GM12891 (cell line): ENCODE data around the gene ZNF57. TPM values are rescaled to one million over a fixed set of nuclear protein-coding genes. Genes with fewer than 3 reads are reported as not detected.
A peak's percentile ranks its signal among the peaks of the same experiment; 100 is the strongest.

Experiments
- DNase-seq: peaks from one replicate; pipeline ENCODE4 v3.0.0; 2011; ENCODE audit warnings: low spot score; ENCODE audit not compliant: insufficient read length
- FAIRE-seq: peaks from 2 replicates; lab custom pipeline; 2011; peaks lifted over from hg19 to GRCh38; lab: Jason Lieb, UNC
- PAX5 ChIP-seq: IDR thresholded peaks from 2 replicates; pipeline ENCODE4 v1.6.1; 2011; ENCODE audit warnings: low read length, moderate library complexity, mild to moderate bottlenecking; ENCODE audit not compliant: insufficient read depth, severe bottlenecking
- POLR2A ChIP-seq: IDR thresholded peaks from 2 replicates; pipeline ENCODE4 v1.6.1; 2011; ENCODE audit warnings: low read depth, low read length, control low read depth
- POLR2AphosphoS5 ChIP-seq: IDR thresholded peaks from 2 replicates; pipeline ENCODE4 v1.6.1; 2011; ENCODE audit warnings: low read depth, low read length, control low read depth
- POU2F2 ChIP-seq: IDR thresholded peaks from 2 replicates; pipeline ENCODE4 v1.6.1; 2011; ENCODE audit warnings: low read depth, mild to moderate bottlenecking, control low read depth, low read length, moderate library complexity
- SPI1 ChIP-seq: IDR thresholded peaks from 2 replicates; pipeline ENCODE4 v1.6.1; 2011; ENCODE audit warnings: low read depth, low read length, control low read depth
- TAF1 ChIP-seq: IDR thresholded peaks from 2 replicates; pipeline ENCODE4 v1.6.1; 2011; ENCODE audit warnings: low read depth, low read length, control low read depth
- polyA plus RNA-seq: library from polyadenylated mRNA; unstranded; fragments of >200 nt; gene quantifications from one replicate; pipeline ENCODE4 v1.2.1, GENCODE V29; 2012; ENCODE audit warnings: low read depth, missing spikeins, inconsistent platforms; ENCODE audit not compliant: missing spikeins

The ZNF57 gene
- 1.9 TPM for polyA plus RNA-seq

- peak; percentile 96 for DNase-seq
- peak; percentile 93 for FAIRE-seq
- TF ChIP-seq PAX5 (no peak), SPI1 (0 out of 2 replicates have a peak, but pooled peaks have one; percentile 3)
Measured at GRCh38 chr19:2900296-2901252, at the start of gene ZNF57. Gene ZNF57, plus strand, starts transcription at chr19:2900928. Its CDS starts 118 bp downstream, at chr19:2901046.

- TF ChIP-seq POU2F2 (no peak), SPI1 (no peak), POLR2A (no peak), PAX5 (no peak), TAF1 (no peak), POLR2AphosphoS5 (no peak)
- FAIRE-seq (no peak), DNase-seq (no peak)
Measured at GRCh38 chr19:2852598-2852997, 48.1 kb upstream of the ZNF57 start.

- FAIRE-seq = no peak
- no peak for TF ChIP-seq POLR2AphosphoS5
- no peak for TF ChIP-seq SPI1
- TF ChIP-seq TAF1 = no peak
- TF ChIP-seq PAX5 = no peak
- no peak for TF ChIP-seq POLR2A
- TF ChIP-seq POU2F2 = no peak
- DNase-seq = no peak
Measured at GRCh38 chr19:2853015-2853606, 47.6 kb upstream of the ZNF57 start.

GRCh38 chr19:2854849-2855248 is 45.9 kb upstream of the ZNF57 start:
- FAIRE-seq = no peak
- DNase-seq = no peak
- TF ChIP-seq POLR2A (no peak), SPI1 (no peak)

GRCh38 chr19:2856457-2857050 is 44.2 kb upstream of the ZNF57 start:
- DNase-seq = no peak
- FAIRE-seq = no peak
- TF ChIP-seq SPI1 = no peak
- no peak for TF ChIP-seq POLR2AphosphoS5
- TF ChIP-seq POLR2A = no peak
- TF ChIP-seq TAF1 = no peak
- no peak for TF ChIP-seq PAX5
- no peak for TF ChIP-seq POU2F2

GRCh38 chr19:2858864-2859263 is 41.9 kb upstream of the ZNF57 start:
- DNase-seq = no peak
- FAIRE-seq = no peak
- TF ChIP-seq SPI1 = no peak
- TF ChIP-seq TAF1 = no peak
- no peak for TF ChIP-seq POLR2A
- no peak for TF ChIP-seq POU2F2
- TF ChIP-seq POLR2AphosphoS5 = no peak
- TF ChIP-seq PAX5 = no peak

- TF ChIP-seq POLR2A = no peak
- FAIRE-seq = no peak
Measured at GRCh38 chr19:2863816-2864215, 36.9 kb upstream of the ZNF57 start.

GRCh38 chr19:2865334-2866100 is 35.2 kb upstream of the ZNF57 start:
- no peak for FAIRE-seq

More at GRCh38 chr19:2863816-2864215, 36.9 kb upstream of the ZNF57 start:
- no peak for DNase-seq

GRCh38 chr19:2866495-2867024 is 34.2 kb upstream of the ZNF57 start:
- DNase-seq (no peak), FAIRE-seq (no peak)
- TF ChIP-seq POU2F2 (no peak), PAX5 (no peak), POLR2AphosphoS5 (no peak), SPI1 (no peak), POLR2A (no peak), TAF1 (no peak)

More at GRCh38 chr19:2865334-2866100, 35.2 kb upstream of the ZNF57 start:
- no peak for TF ChIP-seq SPI1
- no peak for TF ChIP-seq PAX5
- TF ChIP-seq TAF1 = no peak
- no peak for DNase-seq
